Thyroid gland (tissue), 4 donors: ENCODE results near the gene ALPK3.

Experiments
- CTCF ChIP-seq, 6 experiments: fragments of 200-600 bp in 3 of 6; fragments of 450-650 bp in 3 of 6; sonication (generic) in 3 of 6; IDR thresholded peaks; one replicate each; pipeline ENCODE4 v1.5.1; 2016 to 2019; ENCODE audit warnings: antibody characterized with exemption in 6 of 6, mild to moderate bottlenecking in 2 of 6, inconsistent platforms in 1 of 6, moderate library complexity in 1 of 6
- POLR2A ChIP-seq, 2 donors: fragments of 450-650 bp; IDR thresholded peaks; one replicate each; pipeline ENCODE4 v1.6.1; 2017; ENCODE audit warnings: antibody characterized with exemption in 2 of 2, mild to moderate bottlenecking in 2 of 2, moderate library complexity in 1 of 2

- TF ChIP-seq CTCF (IDR thresholded peaks at IDR 0.05) (no peak), POLR2A (IDR thresholded peaks at IDR 0.05) (no peak)
Measured at GRCh38 chr15:84852212-84852611, 35.1 kb downstream of the ALPK3 start.
